C4-2B (cell line): Measurements from ENCODE around the gene TFIP11.

Source experiments
- CTCF ChIP-seq: fragments of 450-650 bp; conservative IDR thresholded peaks from 2 replicates; pipeline ENCODE4 v1.5.1; 2017; ENCODE audit warnings: mild to moderate bottlenecking
- ZFX ChIP-seq: fragments of 450-650 bp; IDR thresholded peaks from 2 replicates; pipeline ENCODE4 v1.6.1; 2017

- TF ChIP-seq CTCF (no peak), ZFX (no peak)
These were observed 30.6 kb downstream of the TFIP11 start for GRCh38 chr22:26481694-26482093.
